ENCODE results near the gene CHPF2.
A peak's percentile ranks its signal among the peaks of the same experiment; 100 is the strongest.

CHPF2 gene, protein sequence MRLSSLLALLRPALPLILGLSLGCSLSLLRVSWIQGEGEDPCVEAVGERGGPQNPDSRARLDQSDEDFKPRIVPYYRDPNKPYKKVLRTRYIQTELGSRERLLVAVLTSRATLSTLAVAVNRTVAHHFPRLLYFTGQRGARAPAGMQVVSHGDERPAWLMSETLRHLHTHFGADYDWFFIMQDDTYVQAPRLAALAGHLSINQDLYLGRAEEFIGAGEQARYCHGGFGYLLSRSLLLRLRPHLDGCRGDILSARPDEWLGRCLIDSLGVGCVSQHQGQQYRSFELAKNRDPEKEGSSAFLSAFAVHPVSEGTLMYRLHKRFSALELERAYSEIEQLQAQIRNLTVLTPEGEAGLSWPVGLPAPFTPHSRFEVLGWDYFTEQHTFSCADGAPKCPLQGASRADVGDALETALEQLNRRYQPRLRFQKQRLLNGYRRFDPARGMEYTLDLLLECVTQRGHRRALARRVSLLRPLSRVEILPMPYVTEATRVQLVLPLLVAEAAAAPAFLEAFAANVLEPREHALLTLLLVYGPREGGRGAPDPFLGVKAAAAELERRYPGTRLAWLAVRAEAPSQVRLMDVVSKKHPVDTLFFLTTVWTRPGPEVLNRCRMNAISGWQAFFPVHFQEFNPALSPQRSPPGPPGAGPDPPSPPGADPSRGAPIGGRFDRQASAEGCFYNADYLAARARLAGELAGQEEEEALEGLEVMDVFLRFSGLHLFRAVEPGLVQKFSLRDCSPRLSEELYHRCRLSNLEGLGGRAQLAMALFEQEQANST

DNA sequence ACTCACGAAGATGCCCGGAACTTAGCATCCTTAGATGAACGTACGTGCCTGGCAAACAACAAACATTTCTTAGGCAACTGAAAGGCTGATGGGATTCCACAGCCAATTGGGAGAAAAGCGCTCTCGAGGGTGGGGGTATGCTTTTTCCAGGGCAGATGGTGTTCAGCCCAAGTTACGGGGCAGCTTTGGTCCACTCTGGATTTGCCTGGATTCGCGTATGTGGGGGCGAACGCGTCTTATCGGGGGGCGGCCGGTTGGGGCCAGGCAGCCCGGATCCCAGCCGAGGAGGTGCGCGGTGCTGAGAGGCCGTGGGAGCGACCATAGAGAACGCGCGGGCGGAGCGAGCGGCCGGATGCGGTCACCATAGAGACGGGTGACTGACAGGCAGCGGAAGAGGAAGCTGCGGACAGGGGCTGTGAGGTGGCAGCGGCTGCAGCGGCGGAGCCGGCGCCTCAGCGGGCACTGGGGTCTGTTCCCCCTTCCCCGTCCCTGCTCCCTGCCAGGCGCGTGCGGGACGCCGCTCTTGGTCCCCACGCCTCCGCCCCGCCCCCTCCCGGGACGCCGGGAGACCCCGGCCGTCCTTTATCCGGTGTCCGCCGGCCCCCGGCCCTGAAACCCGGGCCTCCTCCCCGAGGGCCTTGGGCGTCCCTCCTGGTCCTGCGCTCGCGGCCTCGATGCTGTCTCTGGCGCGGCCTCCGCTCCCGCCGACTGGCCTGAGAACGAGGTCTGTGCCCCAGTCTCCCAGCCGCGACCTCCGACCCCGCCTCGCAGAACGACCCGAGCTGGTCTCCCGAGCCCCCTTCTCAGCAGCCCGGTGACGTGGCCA lies at the start of gene CHPF2:
TSS of gene CHPF2 (plus strand) at position 393 of the 826 bp plus-strand sequence. CDS start 1,529 bp downstream, outside the sequence.
- peak; percentile 94 for DNase-seq

DNA sequence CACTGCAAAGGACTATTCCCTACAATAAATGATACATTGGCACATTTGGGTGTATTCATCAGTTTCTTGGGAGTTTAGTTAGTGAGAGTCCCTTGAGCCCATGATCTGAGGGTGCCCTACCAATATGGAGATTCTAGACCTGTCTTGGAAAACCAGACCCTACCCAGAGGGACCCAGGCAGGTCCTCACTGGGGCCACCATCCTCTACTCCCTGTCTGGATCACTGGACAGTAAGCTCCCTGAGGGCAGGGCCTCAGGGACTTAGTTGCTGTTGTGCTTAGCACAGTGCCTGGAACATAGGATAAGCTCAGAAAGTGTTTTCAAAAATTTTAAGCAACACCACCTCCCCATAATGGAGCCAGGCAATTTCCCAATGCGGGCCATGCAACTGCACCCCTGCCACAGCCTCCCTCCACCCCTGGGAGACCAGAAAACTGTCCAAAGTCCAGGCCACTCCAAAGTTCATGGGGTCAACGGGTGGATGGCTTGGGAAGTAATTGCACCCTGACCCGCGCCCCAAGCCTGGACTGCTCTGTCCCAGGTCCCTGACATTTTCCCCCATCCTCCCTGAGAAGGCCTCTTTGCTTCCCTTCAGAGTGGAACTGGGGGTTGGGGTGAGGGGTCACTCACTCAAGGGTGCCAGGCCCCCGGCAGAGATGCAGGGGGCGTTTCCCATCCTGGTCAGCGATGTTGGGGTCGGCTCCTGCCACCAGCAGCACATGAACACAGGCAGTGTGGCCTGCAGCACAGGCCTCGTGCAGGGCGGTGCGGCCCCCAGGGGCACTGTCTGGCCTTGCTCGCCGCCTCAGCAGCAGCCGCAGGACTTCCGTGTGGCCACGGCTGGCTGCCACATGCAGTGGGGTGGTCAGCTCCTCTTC lies 46.3 kb upstream of the CHPF2 start:
- DNase-seq: no peak

DNA sequence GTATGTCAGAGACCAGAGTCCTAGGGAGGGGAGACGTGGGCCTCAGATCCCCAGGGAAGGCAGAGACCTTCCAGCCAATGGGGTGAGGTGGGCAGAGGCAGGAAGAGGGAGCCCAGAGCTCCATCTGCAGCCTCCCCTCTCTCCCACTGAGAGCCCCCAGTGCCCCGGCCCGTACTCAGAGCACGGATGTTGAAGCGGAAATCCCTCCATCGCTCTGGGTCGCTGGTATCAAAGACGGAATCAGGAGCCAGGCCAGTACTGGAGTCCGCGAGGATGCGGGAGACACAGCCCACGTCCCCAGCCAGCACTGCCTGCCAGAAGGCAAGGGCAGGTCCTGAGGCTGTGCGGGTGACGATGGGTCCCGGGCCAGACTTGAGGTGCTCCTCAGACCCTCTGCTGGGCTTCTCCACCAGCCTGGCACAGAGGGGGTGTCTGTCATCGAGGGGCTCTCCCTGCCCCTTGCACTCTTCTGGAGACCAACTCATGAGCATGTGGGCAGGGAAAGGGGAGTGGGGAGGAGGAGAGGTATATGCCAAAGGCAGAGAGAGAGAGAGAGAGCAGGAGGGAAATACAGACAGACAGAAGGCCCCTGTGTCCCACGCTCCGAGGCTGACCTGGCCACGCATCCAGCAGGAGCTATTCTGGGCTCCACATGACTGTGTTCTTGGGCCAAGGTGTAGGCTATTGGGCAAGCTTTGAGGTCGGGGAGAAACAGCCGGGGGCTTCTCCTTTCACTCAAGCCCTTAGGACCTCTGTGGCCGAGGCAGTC lies 45.5 kb upstream of the CHPF2 start, which contains the start of gene ASB10:
TSS of gene ASB10 (minus strand) at position 611 of the 769 bp plus-strand sequence. CDS start at position 491, 120 bp downstream.
- peak; percentile 25 for DNase-seq

DNA sequence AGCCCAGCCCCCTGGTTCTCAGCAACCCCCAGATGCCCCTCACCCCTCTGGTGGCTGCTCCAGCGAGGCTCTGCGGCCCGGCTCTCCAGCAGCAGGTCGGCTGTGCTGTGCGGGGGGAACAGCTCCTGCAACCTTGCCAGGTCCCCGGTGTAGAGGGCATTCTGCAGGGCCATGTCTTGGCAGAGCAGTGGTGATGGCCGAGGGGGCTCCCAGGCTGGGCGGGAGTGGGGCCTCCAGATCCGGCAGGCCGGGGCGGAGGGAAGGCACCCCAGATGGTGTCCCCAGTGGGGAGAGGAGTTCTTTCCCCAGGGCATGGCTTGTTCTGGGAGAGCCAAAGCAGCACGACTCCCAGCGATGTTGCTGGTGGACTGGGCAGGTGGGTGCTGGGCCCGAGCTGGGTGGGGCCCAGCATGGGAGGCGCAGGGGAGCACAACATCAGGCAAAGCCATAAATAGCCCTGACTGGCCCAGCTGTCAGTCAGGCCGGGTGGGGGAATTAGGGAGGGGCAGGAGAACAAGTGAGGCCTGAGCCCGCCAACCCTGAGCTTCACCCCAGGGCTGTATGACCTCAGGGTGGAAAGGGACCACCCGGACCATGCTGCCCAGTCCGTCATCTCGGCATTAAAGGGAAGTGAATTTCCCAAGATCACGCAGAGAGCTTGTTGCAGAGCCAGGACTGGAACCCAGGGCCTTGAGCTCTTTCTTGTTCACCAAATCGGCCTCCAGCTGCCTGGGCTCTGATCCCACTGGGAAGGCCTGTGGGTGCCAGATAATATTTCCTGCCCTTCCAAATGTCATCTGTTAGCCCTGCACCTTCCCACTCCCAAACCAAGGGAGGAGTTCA lies 44.7 kb upstream of the CHPF2 start:
- no peak for DNase-seq

DNA sequence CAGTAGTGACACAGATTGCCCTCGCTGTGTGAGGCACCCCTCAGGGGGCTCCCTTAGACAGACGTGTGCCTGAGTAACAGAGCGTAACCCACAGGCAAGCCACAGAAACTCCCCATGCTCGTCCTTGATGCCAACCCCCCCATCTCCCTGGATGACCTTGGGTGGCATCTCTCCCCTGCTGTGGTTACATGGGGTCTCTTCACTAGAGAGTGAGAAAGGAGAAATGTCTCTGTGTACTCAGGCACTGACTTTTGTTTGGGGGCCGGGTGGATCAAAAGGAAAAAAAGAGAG lies 44.1 kb upstream of the CHPF2 start:
- DNase-seq: no peak

DNA sequence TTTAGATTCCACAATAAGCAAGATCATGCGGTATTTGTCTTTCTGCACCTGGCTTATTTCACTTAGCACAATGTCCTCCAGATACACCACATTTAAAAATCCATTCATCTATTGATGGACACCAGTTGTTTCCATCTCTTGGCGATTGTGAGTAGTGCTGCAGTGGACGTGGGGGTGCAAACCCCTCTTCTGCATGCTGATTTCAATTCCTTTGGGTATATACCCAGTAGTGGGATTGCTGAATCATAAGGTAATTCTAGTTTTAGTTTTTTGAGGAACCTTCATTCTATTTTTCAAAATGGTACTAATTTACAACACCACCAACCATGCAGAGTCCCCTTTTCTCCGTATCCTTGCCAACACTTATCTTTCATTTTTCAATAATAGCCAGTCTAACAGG lies 43.2 kb upstream of the CHPF2 start:
- DNase-seq: no peak

DNA sequence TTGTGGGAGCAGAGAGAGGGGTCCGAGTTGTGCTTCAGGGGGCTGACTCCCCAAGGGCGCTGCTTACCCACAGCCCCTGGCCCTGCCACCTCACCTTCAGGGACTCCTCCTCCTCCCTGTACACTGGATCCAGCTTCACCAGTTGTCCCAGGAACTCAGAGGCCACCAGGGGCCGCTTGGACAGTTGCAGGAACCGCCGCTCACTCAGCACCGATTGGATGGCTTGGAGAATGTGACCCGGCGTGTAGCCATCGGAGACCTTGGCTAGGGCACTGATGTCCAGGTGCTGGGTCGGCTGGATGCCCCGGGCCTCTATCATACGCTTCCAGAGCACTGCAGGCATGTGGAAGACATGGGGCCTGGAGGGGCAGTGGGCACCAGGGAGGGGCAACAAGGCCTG lies 40.7 kb upstream of the CHPF2 start:
- DNase-seq: no peak

DNA sequence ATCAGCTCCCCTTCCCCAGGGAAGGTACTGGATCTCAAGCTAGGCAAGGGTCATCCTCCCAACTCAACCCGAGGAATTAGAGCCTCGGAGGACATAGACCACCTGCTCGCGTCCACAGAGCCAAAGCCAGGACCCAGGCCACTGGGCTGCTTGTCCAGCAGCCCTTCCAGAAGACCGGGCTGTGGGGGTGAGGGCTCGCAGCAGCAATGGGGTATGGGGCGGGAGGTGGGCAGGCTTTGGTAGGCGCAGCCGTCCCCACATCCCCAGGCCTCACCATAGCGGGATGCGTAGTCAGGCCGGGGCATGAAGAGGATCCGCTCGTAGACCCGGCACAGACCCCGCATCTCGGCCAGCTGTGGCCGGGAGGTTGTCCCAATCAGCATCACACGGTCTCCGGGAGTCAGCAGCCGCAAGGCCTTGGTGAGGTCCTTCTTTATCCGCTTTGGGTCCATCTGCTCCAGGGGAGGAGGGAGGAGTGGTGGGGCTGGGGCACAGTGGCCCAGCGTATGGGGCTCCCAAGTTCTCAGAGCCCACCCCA lies 40.2 kb upstream of the CHPF2 start:
- no peak for DNase-seq

DNA sequence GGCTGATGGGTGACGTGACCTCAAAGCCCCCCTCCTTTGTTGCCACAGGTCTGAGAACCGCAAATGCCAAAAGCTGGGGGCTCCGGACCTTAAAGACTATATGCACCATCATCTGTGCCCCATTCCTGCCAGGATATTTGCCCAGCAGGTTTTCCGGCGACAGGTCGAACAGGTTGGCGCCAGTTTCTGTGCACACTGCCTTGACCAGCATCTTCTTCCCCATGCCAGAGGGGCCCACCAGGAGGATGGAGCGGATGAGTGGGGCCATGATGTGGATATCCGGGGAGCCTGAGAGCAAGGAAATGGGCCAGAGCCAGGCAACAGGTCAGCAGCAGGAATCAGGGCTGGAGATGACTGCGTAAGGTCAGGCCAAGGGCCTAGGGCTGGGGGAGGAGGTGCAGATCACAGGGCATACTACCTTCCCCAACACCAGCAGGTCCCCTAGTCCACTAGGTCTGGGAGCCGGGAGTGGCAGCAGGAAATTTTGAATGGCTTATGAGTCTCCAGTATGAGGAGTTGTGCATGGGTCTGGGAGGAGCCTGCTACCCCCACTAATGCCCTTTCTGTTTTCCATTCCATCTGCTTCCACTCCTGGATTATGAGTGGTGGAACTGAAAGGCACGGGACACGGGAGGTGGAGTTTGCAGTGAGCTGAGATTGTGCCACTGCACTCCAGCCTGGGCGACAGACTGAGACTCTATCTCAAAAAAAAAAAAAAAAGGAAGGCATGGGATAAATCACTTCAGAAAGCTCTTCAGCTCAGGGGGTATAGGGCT lies 38.9 kb upstream of the CHPF2 start:
- no peak for DNase-seq

DNA sequence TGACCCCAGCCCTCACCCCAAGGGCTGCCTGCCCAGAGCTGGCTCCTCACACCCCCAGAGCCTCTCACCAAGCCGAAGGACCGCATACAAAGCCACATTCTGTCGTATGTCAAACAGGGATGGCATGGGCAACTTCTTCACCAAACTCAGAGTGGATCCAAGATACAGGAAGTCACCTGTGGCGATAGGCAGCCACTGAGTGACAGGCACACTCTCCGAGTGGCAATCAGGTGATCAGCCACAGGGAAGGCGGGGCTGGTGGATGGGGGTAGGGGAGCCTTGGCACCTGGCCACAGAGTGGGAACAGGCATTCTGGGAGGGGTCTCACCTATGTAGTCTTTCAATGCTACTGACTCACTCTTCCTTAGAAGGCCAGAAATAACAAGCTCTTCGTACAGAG lies 38.1 kb upstream of the CHPF2 start:
- DNase-seq: no peak

DNA sequence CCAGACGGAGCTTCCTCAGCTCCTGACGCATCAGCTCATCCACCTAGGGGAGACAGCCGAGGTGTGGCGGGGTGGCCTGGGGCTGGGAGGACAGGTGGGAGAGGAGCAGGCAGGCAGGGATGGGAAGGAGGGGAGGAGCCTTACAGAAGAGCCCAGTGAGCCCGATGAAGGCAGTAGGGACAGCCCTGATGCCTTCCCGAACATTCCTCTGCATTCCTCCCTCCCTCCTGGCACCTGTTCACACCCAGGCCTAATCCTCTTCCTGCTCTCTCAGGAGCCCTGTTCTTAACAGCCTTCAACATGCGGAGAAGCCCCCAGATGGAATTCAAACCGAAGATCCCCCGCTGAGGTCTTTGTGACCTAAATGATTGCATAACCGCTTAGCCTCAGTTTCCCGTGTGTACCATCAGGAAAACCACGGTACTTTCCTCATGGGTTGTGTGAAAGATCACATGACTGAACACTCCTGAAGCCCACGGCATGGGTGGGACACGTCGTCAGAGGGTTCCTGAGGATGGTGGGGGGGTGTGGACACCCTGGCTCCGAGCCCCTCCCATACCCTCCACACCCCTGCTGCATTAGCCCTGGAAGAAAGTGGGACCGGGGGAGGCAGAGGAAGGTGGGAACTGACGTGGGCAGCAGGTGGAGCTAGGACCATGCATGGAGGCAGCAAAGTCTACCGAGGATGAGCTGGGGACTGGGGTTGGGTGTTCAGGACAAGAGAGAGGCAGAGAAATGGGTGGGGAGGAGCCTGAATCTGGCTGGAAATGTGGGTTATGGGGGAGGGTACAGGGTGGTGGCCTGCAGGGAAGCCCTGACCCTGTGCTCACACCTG lies 36.5 kb upstream of the CHPF2 start:
- DNase-seq: no peak

DNA sequence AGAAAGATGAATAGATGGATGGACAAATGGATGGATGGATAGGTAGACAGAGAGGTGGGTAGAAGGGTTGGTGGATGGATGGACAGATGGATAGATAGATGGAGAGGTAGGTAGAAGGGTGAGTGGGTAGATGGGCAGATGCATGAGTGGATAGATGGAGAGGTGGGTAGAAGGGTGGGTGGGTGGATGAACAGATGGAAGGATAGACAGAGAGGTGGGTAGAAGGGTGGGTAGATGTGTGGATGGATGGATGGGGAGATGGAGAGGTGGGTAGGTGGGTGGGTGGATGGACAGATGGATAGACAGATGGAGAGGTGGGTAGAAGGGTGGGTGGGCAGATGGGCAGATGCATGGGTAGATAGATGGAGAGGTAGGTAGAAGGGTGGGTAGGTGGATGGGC lies 34.4 kb upstream of the CHPF2 start:
- DNase-seq: no peak

DNA sequence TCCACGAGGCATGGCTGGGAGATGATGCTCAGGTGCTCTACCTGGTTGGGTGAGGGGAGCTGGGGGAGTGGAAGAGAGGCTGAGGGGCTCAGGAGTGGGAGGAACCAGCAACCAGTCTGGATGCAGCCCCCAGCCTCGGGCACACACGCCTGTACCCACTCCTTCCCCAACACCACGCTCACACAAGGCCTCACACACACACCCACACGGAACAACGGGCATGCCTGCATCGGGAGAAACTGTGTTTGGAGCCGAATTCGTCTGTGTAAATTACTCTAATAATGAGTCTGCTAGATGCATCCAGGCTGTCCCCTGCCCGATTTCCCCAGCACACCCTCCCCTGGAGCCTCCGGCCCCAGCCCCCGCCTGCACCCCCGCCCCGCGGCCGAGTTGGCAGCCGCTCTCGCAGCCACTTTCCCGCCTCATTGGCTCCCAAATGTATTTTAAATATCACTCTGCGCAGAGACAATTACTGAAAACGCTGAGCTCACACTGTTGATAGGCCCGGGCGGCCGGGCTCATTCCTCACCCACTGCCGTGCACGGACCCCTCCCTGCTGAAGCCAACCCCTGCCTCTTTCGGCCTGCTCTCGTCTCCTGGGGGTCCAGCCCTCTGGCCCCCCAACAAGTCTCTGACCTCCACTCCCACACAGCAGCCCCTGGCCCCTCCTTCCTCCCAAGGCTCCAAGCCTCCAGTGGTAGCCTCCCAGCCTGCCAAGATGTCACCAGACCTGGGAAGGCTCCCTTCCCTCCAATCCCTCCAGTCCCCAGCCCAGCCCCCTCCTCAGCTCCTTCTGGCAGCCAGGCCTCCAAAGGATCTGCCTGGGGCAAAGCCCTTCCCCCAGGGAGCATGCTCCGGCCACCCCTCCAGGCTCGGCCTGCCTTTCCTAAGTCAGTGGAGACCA lies 33.1 kb upstream of the CHPF2 start:
- peak; percentile 83 for DNase-seq

DNA sequence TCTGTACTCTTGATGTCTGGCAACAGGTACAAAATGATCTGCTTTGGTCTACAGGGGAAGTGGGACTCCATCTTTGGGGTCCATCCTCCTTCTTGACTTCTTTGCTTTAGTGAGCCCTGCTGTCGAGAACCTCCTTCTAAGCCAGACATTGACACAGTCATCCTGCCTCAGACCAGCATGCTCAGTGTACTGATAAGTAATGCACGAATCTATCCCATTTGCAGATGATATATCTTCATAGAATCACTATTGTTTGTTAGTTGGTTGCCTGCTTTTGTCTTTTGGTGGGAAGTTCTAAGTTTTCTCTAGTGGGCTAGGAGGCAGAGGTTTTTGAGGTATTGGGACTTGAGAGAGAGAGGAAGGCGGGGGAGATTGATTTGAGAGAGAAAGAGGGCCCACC lies 30.9 kb upstream of the CHPF2 start:
- DNase-seq: no peak

DNA sequence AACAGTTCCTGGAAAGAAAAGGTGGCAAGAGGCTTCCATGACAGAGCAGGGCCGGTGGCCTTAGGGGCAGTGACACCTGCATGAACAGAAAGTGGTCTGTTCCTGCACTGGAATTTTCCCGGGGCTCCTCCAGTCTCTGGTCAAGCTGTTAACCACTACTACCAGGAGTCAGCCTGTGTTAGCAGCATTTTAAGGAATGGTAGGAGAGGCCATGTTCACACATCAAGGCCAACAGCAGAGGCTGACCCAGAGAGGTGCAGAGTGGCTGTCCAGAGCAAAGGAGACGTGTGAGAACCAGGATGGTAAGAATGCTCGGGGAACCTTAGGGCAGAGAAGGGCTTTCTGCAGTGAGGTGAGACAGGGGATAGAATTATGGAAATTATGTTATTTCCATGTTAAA lies 30.5 kb upstream of the CHPF2 start:
- no peak for DNase-seq

DNA sequence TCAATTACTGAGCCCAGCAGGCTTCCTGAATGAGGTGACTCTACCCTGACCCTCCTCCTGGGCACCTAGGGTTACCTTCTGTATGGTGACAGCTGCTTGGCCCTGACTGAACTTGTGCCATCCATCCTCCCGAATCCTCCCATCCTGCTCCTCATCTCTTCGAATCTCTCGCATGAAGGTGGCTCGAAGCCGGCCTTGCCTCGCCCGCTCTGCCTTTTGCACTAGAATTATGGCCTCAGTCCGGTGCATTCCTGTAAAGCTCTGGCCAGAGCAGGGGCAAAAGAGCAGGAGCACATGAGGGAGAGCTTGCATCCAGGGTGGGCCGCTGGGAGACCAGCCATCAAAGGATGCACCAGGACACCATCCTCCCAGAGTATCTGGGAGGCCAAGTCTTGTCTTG lies 29.4 kb upstream of the CHPF2 start:
- DNase-seq: no peak

DNA sequence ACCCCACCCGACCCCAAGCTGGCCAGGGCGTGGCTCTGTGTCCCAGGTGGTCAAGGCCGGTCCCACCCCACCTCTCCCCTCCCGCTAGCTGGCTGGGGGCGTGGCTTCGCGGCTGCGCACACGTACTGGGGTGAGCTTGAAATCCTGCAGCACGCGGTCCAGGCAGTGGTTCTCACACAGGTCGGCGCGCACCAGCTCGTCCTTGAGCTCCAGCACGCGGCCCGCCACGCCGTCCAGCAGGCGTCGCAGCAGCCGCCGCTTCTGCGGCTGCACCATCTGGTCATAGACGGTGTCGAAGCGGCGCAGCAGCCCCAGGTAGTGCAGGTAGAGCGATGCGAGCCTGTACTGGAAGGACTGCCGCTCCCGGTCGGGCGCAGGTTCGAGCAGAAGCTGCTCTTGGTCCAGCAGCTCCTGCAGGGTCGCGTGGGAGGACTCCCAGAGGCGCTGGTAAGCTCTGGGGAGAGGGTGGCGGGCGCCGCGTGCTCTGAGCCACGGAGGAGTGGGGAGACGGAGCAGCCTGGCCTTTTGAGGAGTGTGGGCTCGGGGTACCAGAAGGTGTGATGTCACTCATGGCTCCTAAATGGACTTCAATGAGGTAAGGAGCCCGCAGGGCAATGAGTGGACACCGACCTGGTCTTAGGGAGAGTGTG lies 27.8 kb upstream of the CHPF2 start:
- no peak for DNase-seq
